ENCODE data around the gene PCDHA7.
"Not testable (repeated sequence)": the region's sequence is repeated elsewhere in the genome, so short reads cannot be mapped to it uniquely, and the experiment has no call there.

Gene PCDHA7

GRCh38 chr5:140796718-140797095 lies 37.4 kb upstream of the PCDHA7 start:
- TF ChIP-seq EZH2 (IDR thresholded peaks at IDR 0.05; ENCODE audit: borderline replicate concordance, low read length): no peak
- TF ChIP-seq, protein P1, sequence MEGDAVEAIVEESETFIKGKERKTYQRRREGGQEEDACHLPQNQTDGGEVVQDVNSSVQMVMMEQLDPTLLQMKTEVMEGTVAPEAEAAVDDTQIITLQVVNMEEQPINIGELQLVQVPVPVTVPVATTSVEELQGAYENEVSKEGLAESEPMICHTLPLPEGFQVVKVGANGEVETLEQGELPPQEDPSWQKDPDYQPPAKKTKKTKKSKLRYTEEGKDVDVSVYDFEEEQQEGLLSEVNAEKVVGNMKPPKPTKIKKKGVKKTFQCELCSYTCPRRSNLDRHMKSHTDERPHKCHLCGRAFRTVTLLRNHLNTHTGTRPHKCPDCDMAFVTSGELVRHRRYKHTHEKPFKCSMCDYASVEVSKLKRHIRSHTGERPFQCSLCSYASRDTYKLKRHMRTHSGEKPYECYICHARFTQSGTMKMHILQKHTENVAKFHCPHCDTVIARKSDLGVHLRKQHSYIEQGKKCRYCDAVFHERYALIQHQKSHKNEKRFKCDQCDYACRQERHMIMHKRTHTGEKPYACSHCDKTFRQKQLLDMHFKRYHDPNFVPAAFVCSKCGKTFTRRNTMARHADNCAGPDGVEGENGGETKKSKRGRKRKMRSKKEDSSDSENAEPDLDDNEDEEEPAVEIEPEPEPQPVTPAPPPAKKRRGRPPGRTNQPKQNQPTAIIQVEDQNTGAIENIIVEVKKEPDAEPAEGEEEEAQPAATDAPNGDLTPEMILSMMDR (IDR thresholded peaks at IDR 0.05; ENCODE audit: low read length): no peak
- Histone ChIP-seq H3K27me3 (ENCODE audit: insufficient read depth, low read length) (no peaks in the 10 kb centered on the region), H2AFZ (ENCODE audit: low read length) (no peak overlapping the region), H3K9me3 (ENCODE audit: low read length) (no peaks in the 10 kb centered on the region), H3F3A (ENCODE audit: insufficient read depth, low read length) (no peaks in the 10 kb centered on the region), H3K4me1 (ENCODE audit: insufficient read depth, low read length, severe bottlenecking) (no peaks in the 10 kb centered on the region), H3K36me3 (ENCODE audit: insufficient read depth, low read length) (no peaks in the 10 kb centered on the region), H3K27ac (ENCODE audit: low read depth, low read length, poor library complexity, severe bottlenecking) (no peak overlapping the region), H3K9ac (ENCODE audit: low read length) (no peak overlapping the region), H3K9me2 (ENCODE audit: low read depth, low read length) (no peaks in the 10 kb centered on the region; the same call in 1 of the 2 replicates), H4K20me1 (ENCODE audit: insufficient read depth, low read length) (no peaks in the 10 kb centered on the region), H3K79me2 (ENCODE audit: insufficient read depth, low read length) (no peaks in the 10 kb centered on the region), H3K4me2 (ENCODE audit: low read length) (no peak overlapping the region), H3K4me3 (ENCODE audit: low read depth, low read length, poor library complexity, severe bottlenecking) (no peak overlapping the region)

- Histone ChIP-seq H3K9me3 (ENCODE audit: low read length) (no peaks in the 10 kb centered on the region), H2AFZ (ENCODE audit: low read length) (no peak within 1 kb of the TSS), H3K79me2 (ENCODE audit: insufficient read depth, low read length) (no peaks in the 10 kb centered on the region), H3K9me2 (ENCODE audit: low read depth, low read length) (no peaks in the 10 kb centered on the region), H3K9ac (ENCODE audit: low read length) (no peak within 1 kb of the TSS), H4K20me1 (ENCODE audit: insufficient read depth, low read length) (no peaks in the 10 kb centered on the region), H3K36me3 (ENCODE audit: insufficient read depth, low read length) (no peaks in the 10 kb centered on the region), H3K4me3 (ENCODE audit: low read depth, low read length, poor library complexity, severe bottlenecking) (no peak within 1 kb of the TSS), H3K27me3 (ENCODE audit: insufficient read depth, low read length) (no peaks in the 10 kb centered on the region), H3K27ac (ENCODE audit: low read depth, low read length, poor library complexity, severe bottlenecking) (no peak within 1 kb of the TSS), H3K4me2 (ENCODE audit: low read length) (no peak within 1 kb of the TSS), H3F3A (ENCODE audit: insufficient read depth, low read length) (no peaks in the 10 kb centered on the region), H3K4me1 (ENCODE audit: insufficient read depth, low read length, severe bottlenecking) (no peaks in the 10 kb centered on the region)
- no peak for TF ChIP-seq EZH2 (IDR thresholded peaks at IDR 0.05; ENCODE audit: borderline replicate concordance, low read length)
- TF ChIP-seq, protein P1 (IDR thresholded peaks at IDR 0.05; ENCODE audit: low read length): peak; percentile 15; the same call in 1 of the 2 replicates
Measured at GRCh38 chr5:140800816-140801493, 33.1 kb upstream of the PCDHA7 start, which contains the start of gene PCDHA3. Gene PCDHA3, plus strand, starts transcription at chr5:140801057.

DNA sequence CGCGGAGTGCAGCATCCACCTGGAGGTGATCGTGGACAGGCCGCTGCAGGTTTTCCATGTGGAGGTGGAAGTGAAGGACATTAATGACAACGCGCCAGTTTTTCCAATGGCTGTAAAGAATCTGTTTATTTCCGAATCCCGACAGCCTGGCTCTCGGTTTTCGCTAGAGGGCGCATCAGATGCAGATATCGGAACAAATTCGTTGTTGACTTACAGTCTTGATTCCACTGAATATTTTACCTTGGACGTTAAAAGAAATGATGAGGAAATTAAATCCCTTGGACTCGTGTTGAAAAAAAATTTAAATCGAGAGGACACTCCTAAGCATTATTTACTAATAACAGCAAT lies 32.6 kb upstream of the PCDHA7 start:
- Histone ChIP-seq H3K4me1 (ENCODE audit: insufficient read depth, low read length, severe bottlenecking) (no peaks in the 10 kb centered on the region), H3K4me3 (ENCODE audit: low read depth, low read length, poor library complexity, severe bottlenecking) (no peak overlapping the region), H4K20me1 (ENCODE audit: insufficient read depth, low read length) (no peaks in the 10 kb centered on the region), H3K9me3 (ENCODE audit: low read length) (no peaks in the 10 kb centered on the region), H3K27me3 (ENCODE audit: insufficient read depth, low read length) (no peaks in the 10 kb centered on the region), H3K9me2 (ENCODE audit: low read depth, low read length) (no peaks in the 10 kb centered on the region), H3K27ac (ENCODE audit: low read depth, low read length, poor library complexity, severe bottlenecking) (no peak overlapping the region), H3K4me2 (ENCODE audit: low read length) (no peak overlapping the region), H3F3A (ENCODE audit: insufficient read depth, low read length) (no peaks in the 10 kb centered on the region), H3K36me3 (ENCODE audit: insufficient read depth, low read length) (no peaks in the 10 kb centered on the region), H2AFZ (ENCODE audit: low read length) (no peak overlapping the region), H3K9ac (ENCODE audit: low read length) (no peak overlapping the region), H3K79me2 (ENCODE audit: insufficient read depth, low read length) (no peaks in the 10 kb centered on the region)
- TF ChIP-seq EZH2 (IDR thresholded peaks at IDR 0.05; ENCODE audit: borderline replicate concordance, low read length): no peak
- TF ChIP-seq, protein P1 (IDR thresholded peaks at IDR 0.05; ENCODE audit: low read length): no peak

DNA sequence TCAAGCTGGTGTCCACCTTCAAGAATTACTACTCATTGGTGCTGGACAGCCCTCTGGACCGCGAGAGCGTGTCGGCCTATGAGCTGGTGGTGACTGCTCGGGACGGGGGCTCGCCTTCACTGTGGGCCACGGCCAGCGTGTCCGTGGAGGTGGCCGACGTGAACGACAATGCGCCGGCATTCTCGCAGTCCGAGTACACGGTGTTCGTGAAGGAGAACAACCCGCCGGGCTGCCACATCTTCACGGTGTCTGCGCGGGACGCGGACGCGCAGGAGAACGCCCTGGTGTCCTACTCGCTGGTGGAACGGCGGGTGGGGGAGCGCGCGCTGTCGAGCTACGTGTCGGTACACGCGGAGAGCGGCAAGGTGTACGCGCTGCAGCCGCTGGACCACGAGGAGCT lies 31.7 kb upstream of the PCDHA7 start:
- H3K4me2 ChIP-seq (ENCODE audit: low read length); H4K20me1 ChIP-seq (ENCODE audit: insufficient read depth, low read length): not testable (repeated sequence)

More for the DNA sequence above, 31.7 kb upstream of the PCDHA7 start:
- not testable (repeated sequence) for H3K9ac ChIP-seq (ENCODE audit: low read length); H3K4me1 ChIP-seq (ENCODE audit: insufficient read depth, low read length, severe bottlenecking); H3K79me2 ChIP-seq (ENCODE audit: insufficient read depth, low read length); H3K9me2 ChIP-seq (ENCODE audit: low read depth, low read length); H3F3A ChIP-seq (ENCODE audit: insufficient read depth, low read length); H3K9me3 ChIP-seq (ENCODE audit: low read length); H3K27me3 ChIP-seq (ENCODE audit: insufficient read depth, low read length); H3K36me3 ChIP-seq (ENCODE audit: insufficient read depth, low read length); H2AFZ ChIP-seq (ENCODE audit: low read length); H3K27ac ChIP-seq (ENCODE audit: low read depth, low read length, poor library complexity, severe bottlenecking); H3K4me3 ChIP-seq (ENCODE audit: low read depth, low read length, poor library complexity, severe bottlenecking)

Measured in OCI-LY1 (cell line).